Measurements from ENCODE around the gene EDEM2.
A peak's percentile ranks its signal among the peaks of the same experiment; 100 is the strongest.

Gene EDEM2

GRCh38 chr20:35104685-35105295, 42.3 kb downstream of the EDEM2 start:
- Histone ChIP-seq H2AFZ (ENCODE audit: low read depth, low read length, severe bottlenecking) (no peak overlapping the region), H3K9me2 (replicated peaks; ENCODE audit: insufficient read depth, low read length) (no peaks in the 10 kb centered on the region), H3K27ac (ENCODE audit: low read depth, low read length) (no peak overlapping the region), H3K4me3 (ENCODE audit: insufficient read depth, low read length, poor library complexity, severe bottlenecking) (no peak overlapping the region), H3K9me3 (ENCODE audit: insufficient read depth, low read length) (no peaks in the 10 kb centered on the region), H3F3A (ENCODE audit: insufficient read depth) (no peaks in the 10 kb centered on the region), H3K36me3 (ENCODE audit: low read length) (no peaks in the 10 kb centered on the region), H3K4me2 (ENCODE audit: low read depth, low read length, poor library complexity, severe bottlenecking) (no peak overlapping the region), H3K9ac (ENCODE audit: low read length) (no peak overlapping the region), H4K20me1 (ENCODE audit: low read depth, low read length) (no peaks in the 10 kb centered on the region), H3K27me3 (ENCODE audit: low read length) (no peaks in the 10 kb centered on the region), H3K79me2 (ENCODE audit: insufficient read depth, low read length) (no peaks in the 10 kb centered on the region)
- TF ChIP-seq CTCF (IDR thresholded peaks at IDR 0.05; ENCODE audit: insufficient read depth, low read length, poor library complexity, severe bottlenecking) (no peak), EZH2phosphoT487 (conservative IDR thresholded peaks at IDR 0.05; ENCODE audit: low read length) (no peak)

GRCh38 chr20:35101620-35102019, 45.5 kb downstream of the EDEM2 start:
- Histone ChIP-seq H2AFZ (ENCODE audit: low read depth, low read length, severe bottlenecking) (no peak overlapping the region), H3K9me3 (ENCODE audit: insufficient read depth, low read length) (no peaks in the 10 kb centered on the region), H3K4me2 (ENCODE audit: low read depth, low read length, poor library complexity, severe bottlenecking) (no peak overlapping the region), H3K9ac (ENCODE audit: low read length) (no peak overlapping the region), H3K27ac (ENCODE audit: low read depth, low read length) (no peak overlapping the region), H3K36me3 (ENCODE audit: low read length) (no peaks in the 10 kb centered on the region), H3K79me2 (ENCODE audit: insufficient read depth, low read length) (no peaks in the 10 kb centered on the region), H3K9me2 (replicated peaks; ENCODE audit: insufficient read depth, low read length) (no peaks in the 10 kb centered on the region), H3K27me3 (ENCODE audit: low read length) (no peaks in the 10 kb centered on the region), H4K20me1 (ENCODE audit: low read depth, low read length) (no peaks in the 10 kb centered on the region), H3F3A (ENCODE audit: insufficient read depth) (no peaks in the 10 kb centered on the region), H3K4me3 (ENCODE audit: insufficient read depth, low read length, poor library complexity, severe bottlenecking) (no peak overlapping the region)
- TF ChIP-seq EZH2phosphoT487 (conservative IDR thresholded peaks at IDR 0.05; ENCODE audit: low read length): no peak
- no peak for TF ChIP-seq CTCF (IDR thresholded peaks at IDR 0.05; ENCODE audit: insufficient read depth, low read length, poor library complexity, severe bottlenecking)

GRCh38 chr20:35093267-35093884, 53.8 kb downstream of the EDEM2 start:
- Histone ChIP-seq H3K79me2 (ENCODE audit: insufficient read depth, low read length) (peaks cover 39% of the 10 kb centered on the region), H3K9me3 (ENCODE audit: insufficient read depth, low read length) (no peaks in the 10 kb centered on the region), H2AFZ (ENCODE audit: low read depth, low read length, severe bottlenecking) (peak overlapping the region; percentile 92), H3K9me2 (replicated peaks; ENCODE audit: insufficient read depth, low read length) (no peaks in the 10 kb centered on the region), H3K27me3 (ENCODE audit: low read length) (no peaks in the 10 kb centered on the region), H3K36me3 (ENCODE audit: low read length) (no peaks in the 10 kb centered on the region), H3K27ac (ENCODE audit: low read depth, low read length) (no peak overlapping the region), H3K4me2 (ENCODE audit: low read depth, low read length, poor library complexity, severe bottlenecking) (peak overlapping the region; percentile 56), H4K20me1 (ENCODE audit: low read depth, low read length) (no peaks in the 10 kb centered on the region), H3F3A (ENCODE audit: insufficient read depth) (no peaks in the 10 kb centered on the region), H3K9ac (ENCODE audit: low read length) (peak overlapping the region; percentile 78), H3K4me3 (ENCODE audit: insufficient read depth, low read length, poor library complexity, severe bottlenecking) (peak overlapping the region; percentile 37)
- TF ChIP-seq EZH2phosphoT487 (conservative IDR thresholded peaks at IDR 0.05; ENCODE audit: low read length) (no peak), CTCF (IDR thresholded peaks at IDR 0.05; ENCODE audit: insufficient read depth, low read length, poor library complexity, severe bottlenecking) (no peak)

Data from SU-DHL-6 (cell line).